ENCODE data around the gene ALDH1A3.

DNA sequence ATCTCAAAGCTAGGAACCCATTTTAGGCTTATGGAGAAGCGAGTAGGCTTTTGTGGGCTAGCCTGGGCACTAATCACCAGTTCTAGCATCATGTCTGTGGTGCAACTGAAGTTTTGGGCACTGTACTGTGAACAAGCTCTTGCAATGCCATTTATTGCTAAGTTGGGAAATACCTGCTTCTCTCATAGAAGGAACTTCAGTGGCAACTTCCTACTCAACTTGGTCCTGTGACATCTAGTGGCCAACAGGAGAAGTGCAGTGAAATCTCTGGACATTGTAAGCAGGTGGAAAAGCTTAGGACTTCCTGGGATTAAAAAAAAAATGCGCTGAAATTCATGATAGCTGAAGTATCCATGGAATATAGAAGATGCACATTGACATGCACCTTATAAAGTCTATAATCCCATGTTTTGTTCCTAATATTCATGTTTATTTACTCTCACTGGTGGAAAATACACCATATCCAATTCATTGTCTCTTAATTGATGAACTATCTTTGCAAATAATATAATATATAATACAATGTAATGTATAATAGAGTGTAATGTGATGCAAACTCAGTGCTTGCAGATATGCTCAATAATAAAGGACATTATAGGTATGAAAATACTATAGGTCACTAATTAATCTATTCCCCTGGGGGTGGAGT lies 6.5 kb upstream of the ALDH1A3 start:
- TF ChIP-seq, protein P1, sequence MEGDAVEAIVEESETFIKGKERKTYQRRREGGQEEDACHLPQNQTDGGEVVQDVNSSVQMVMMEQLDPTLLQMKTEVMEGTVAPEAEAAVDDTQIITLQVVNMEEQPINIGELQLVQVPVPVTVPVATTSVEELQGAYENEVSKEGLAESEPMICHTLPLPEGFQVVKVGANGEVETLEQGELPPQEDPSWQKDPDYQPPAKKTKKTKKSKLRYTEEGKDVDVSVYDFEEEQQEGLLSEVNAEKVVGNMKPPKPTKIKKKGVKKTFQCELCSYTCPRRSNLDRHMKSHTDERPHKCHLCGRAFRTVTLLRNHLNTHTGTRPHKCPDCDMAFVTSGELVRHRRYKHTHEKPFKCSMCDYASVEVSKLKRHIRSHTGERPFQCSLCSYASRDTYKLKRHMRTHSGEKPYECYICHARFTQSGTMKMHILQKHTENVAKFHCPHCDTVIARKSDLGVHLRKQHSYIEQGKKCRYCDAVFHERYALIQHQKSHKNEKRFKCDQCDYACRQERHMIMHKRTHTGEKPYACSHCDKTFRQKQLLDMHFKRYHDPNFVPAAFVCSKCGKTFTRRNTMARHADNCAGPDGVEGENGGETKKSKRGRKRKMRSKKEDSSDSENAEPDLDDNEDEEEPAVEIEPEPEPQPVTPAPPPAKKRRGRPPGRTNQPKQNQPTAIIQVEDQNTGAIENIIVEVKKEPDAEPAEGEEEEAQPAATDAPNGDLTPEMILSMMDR (IDR thresholded peaks at IDR 0.05): peak; percentile 93 to 95 (median 94)
- no peak for TF ChIP-seq POLR2AphosphoS5 (IDR thresholded peaks at IDR 0.05)
